Measurements from ENCODE around the gene ZC3H11A. TPM values are rescaled to one million over a fixed set of nuclear protein-coding genes. Genes with fewer than 3 reads are reported as not detected.

The ZC3H11A gene
- total RNA-seq, 2 experiments from 2014 or later = 67.6 to 73.3 TPM

GRCh38 chr1:203818399-203818798, 23.0 kb downstream of the ZC3H11A start:
- no peaks in the 10 kb centered on the region for H3K9me3 ChIP-seq (ENCODE audit: control insufficient read depth in 1 of 2, insufficient read depth in 1 of 2, low read length in 2 of 2)
- CTCF ChIA-PET = interaction anchor here (0.6 kb wide), 1 partner anchor 1776 kb away, joined by 3 read pairs; no protein-coding TSS in a partner anchor
- no peak overlapping the region for H3K27ac ChIP-seq (ENCODE audit: low read depth in 1 of 2, low read length in 2 of 2)
- no peaks in the 10 kb centered on the region for H3K4me1 ChIP-seq (ENCODE audit: insufficient read depth, low read length)
- no peaks in the 10 kb centered on the region for H3K27me3 Mint-ChIP-seq
- peaks cover 80% of the 10 kb centered on the region for H3K36me3 Mint-ChIP-seq (ENCODE audit: low read depth)
- H3K27ac Mint-ChIP-seq = no peak overlapping the region
- no peak overlapping the region for H3K4me3 ChIP-seq (ENCODE audit: low read length)
- DNase-seq (no peak), ATAC-seq (ENCODE audit: poor library complexity) (no peak)
- no peaks in the 10 kb centered on the region for H3K9me3 Mint-ChIP-seq
- H3K36me3 ChIP-seq (ENCODE audit: insufficient read depth, low read length) = peaks cover 80% of the 10 kb centered on the region
- TF ChIP-seq, protein P1, sequence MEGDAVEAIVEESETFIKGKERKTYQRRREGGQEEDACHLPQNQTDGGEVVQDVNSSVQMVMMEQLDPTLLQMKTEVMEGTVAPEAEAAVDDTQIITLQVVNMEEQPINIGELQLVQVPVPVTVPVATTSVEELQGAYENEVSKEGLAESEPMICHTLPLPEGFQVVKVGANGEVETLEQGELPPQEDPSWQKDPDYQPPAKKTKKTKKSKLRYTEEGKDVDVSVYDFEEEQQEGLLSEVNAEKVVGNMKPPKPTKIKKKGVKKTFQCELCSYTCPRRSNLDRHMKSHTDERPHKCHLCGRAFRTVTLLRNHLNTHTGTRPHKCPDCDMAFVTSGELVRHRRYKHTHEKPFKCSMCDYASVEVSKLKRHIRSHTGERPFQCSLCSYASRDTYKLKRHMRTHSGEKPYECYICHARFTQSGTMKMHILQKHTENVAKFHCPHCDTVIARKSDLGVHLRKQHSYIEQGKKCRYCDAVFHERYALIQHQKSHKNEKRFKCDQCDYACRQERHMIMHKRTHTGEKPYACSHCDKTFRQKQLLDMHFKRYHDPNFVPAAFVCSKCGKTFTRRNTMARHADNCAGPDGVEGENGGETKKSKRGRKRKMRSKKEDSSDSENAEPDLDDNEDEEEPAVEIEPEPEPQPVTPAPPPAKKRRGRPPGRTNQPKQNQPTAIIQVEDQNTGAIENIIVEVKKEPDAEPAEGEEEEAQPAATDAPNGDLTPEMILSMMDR (IDR thresholded peaks at IDR 0.05) = no peak
- peaks cover 42% of the 10 kb centered on the region for H3K4me1 Mint-ChIP-seq (ENCODE audit: low read depth)
- H3K27me3 ChIP-seq (ENCODE audit: control insufficient read depth in 1 of 2, insufficient read depth in 2 of 2, low read length in 2 of 2) = no peaks in the 10 kb centered on the region
- POLR2A ChIA-PET = interaction anchor here (0.7 kb wide), 1 partner anchor 54 kb away, joined by 3 read pairs; no protein-coding TSS in a partner anchor
- no peak overlapping the region for H3K4me3 Mint-ChIP-seq
- intact Hi-C loops (cut with DNase I, micrococcal nuclease) = no loop called here

DNA sequence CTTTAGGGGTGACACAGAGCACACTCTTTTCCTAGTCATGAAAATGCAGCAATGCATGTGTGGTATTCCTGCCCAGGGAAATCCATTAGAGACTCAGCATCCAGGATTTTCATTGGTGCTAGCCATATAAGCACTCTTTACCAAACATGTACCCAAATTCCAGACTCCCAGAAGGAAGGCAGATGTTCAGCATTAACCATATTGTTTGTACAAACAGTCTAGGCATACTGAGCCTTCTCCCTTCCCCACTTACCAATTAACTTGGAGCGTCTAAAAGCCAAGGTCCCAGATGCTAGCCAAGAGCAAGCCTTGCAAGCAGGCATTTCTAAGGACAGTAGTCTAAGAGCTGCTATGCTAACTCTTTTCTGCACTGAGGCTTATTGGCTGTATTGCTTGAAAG, 27.9 kb downstream of the ZC3H11A start:
- no peak for DNase-seq
- peaks cover 31% of the 10 kb centered on the region for H3K4me1 Mint-ChIP-seq (ENCODE audit: low read depth)
- Histone ChIP-seq H3K27me3 (ENCODE audit: control insufficient read depth in 1 of 2, insufficient read depth in 2 of 2, low read length in 2 of 2) (no peaks in the 10 kb centered on the region), H3K27ac (ENCODE audit: low read depth in 1 of 2, low read length in 2 of 2) (no peak overlapping the region), H3K4me3 (ENCODE audit: low read length) (no peak overlapping the region), H3K36me3 (ENCODE audit: insufficient read depth, low read length) (peaks cover 78% of the 10 kb centered on the region), H3K4me1 (ENCODE audit: insufficient read depth, low read length) (no peaks in the 10 kb centered on the region), H3K9me3 (ENCODE audit: control insufficient read depth in 1 of 2, insufficient read depth in 1 of 2, low read length in 2 of 2) (no peaks in the 10 kb centered on the region)
- H3K36me3 Mint-ChIP-seq (ENCODE audit: low read depth) = peaks cover 86% of the 10 kb centered on the region
- H3K9me3 Mint-ChIP-seq = no peaks in the 10 kb centered on the region
- H3K4me3 Mint-ChIP-seq = no peak overlapping the region
- TF ChIP-seq, protein P1 (IDR thresholded peaks at IDR 0.05) = no peak
- ChIA-PET CTCF (no interaction called here), POLR2A (no interaction called here)
- H3K27ac Mint-ChIP-seq = peak overlapping the region; percentile 27
- no peak for ATAC-seq (ENCODE audit: poor library complexity)
- no peaks in the 10 kb centered on the region for H3K27me3 Mint-ChIP-seq
- intact Hi-C loops (cut with DNase I, micrococcal nuclease) = loop anchor here in 1 of 2 experiments (10.0 kb wide), 1 partner anchor 199 kb away; the partner anchor contains the start of gene ATP2B4

GRCh38 chr1:203826175-203826574, 30.8 kb downstream of the ZC3H11A start:
- ChIA-PET POLR2A (no interaction called here), CTCF (no interaction called here)
- peaks cover 27% of the 10 kb centered on the region for H3K4me1 Mint-ChIP-seq (ENCODE audit: low read depth)
- ATAC-seq (ENCODE audit: poor library complexity) (no peak), DNase-seq (no peak)
- no peak overlapping the region for H3K27ac Mint-ChIP-seq
- no peak overlapping the region for H3K4me3 Mint-ChIP-seq
- Histone ChIP-seq H3K27ac (ENCODE audit: low read depth in 1 of 2, low read length in 2 of 2) (no peak overlapping the region), H3K4me1 (ENCODE audit: insufficient read depth, low read length) (no peaks in the 10 kb centered on the region), H3K9me3 (ENCODE audit: control insufficient read depth in 1 of 2, insufficient read depth in 1 of 2, low read length in 2 of 2) (no peaks in the 10 kb centered on the region), H3K4me3 (ENCODE audit: low read length) (no peak overlapping the region), H3K27me3 (ENCODE audit: control insufficient read depth in 1 of 2, insufficient read depth in 2 of 2, low read length in 2 of 2) (no peaks in the 10 kb centered on the region), H3K36me3 (ENCODE audit: insufficient read depth, low read length) (peaks cover 78% of the 10 kb centered on the region)
- intact Hi-C loops (cut with DNase I, micrococcal nuclease) = loop anchor here in 1 of 2 experiments (10.0 kb wide), 1 partner anchor 201 kb away; the partner anchor contains the start of gene ATP2B4
- no peaks in the 10 kb centered on the region for H3K9me3 Mint-ChIP-seq
- TF ChIP-seq, protein P1 (IDR thresholded peaks at IDR 0.05) = no peak
- H3K27me3 Mint-ChIP-seq = no peaks in the 10 kb centered on the region
- H3K36me3 Mint-ChIP-seq (ENCODE audit: low read depth) = peaks cover 97% of the 10 kb centered on the region

All from CD4-positive, alpha-beta T cell (primary cell).